Caco-2 (cell line): Measurements from ENCODE around the gene IZUMO4. TPM values are rescaled to one million over a fixed set of nuclear protein-coding genes. Genes with fewer than 3 reads are reported as not detected.
"Not testable (repeated sequence)": the region's sequence is repeated elsewhere in the genome, so short reads cannot be mapped to it uniquely, and the experiment has no call there.

Experiments used
- BruUV-seq: library from RNA; stranded (reverse); fragments of 400-500 nt; replicated peaks from 2 replicates; lab custom pipeline; 2021; lab: Mats Ljungman, UMichigan
- CTCF ChIA-PET: fragments of 300-600 bp; sonication (Branson Sonifier 250); formaldehyde crosslinking; loops from one replicate; lab custom pipeline; 2022; ENCODE audit warnings: antibody characterized with exemption; lab: Charles Lee
- POLR2A ChIA-PET: fragments of 300-600 bp; sonication (Branson Sonifier 250); formaldehyde crosslinking; loops from one replicate; lab custom pipeline; 2022; ENCODE audit warnings: antibody characterized with exemption; lab: Charles Lee
- DNase-seq, 2 experiments: peaks; one replicate each; pipeline versions ENCODE4 v3.0.0 to v3.0.0-alpha.2; 2020 to 2022
- H3K27me3 ChIP-seq: replicated peaks from 2 replicates; pipeline ENCODE4 v1.6.0; 2011; ENCODE audit warnings: low read length; ENCODE audit not compliant: control insufficient read depth, insufficient read depth
- H3K36me3 ChIP-seq: 2 replicates; pipeline ENCODE4 v1.5.1; 2011; ENCODE audit warnings: low read length; ENCODE audit not compliant: control insufficient read depth, insufficient read depth
- H3K4me1 ChIP-seq: fragments of 250-450 bp; sonication (Bioruptor Pico); 2 replicates; pipeline ENCODE4 v1.5.1; 2020; ENCODE audit warnings: mild to moderate bottlenecking
- H3K4me3 ChIP-seq: 2 replicates; pipeline ENCODE4 v1.5.1; 2011; ENCODE audit warnings: low read depth, mild to moderate bottlenecking, control low read depth, low read length
- H3K9me3 ChIP-seq: fragments of 250-450 bp; sonication (Bioruptor Pico); 2 replicates; pipeline ENCODE4 v1.5.1; 2020; ENCODE audit warnings: mild to moderate bottlenecking, moderate library complexity
- H3K27ac Mint-ChIP-seq: one replicate; pipeline ENCODE4 v1.8.0; 2022; ENCODE audit warnings: mixed read lengths; ENCODE audit not compliant: unreplicated experiment
- H3K27me3 Mint-ChIP-seq: one replicate; pipeline ENCODE4 v1.8.0; 2022; ENCODE audit warnings: mixed read lengths; ENCODE audit not compliant: insufficient read depth, unreplicated experiment
- H3K36me3 Mint-ChIP-seq: one replicate; pipeline ENCODE4 v1.8.0; 2022; ENCODE audit warnings: mild to moderate bottlenecking, mixed read lengths; ENCODE audit not compliant: insufficient read depth, unreplicated experiment
- H3K4me1 Mint-ChIP-seq: one replicate; pipeline ENCODE4 v1.8.0; 2022; ENCODE audit warnings: low read depth, mixed read lengths; ENCODE audit not compliant: unreplicated experiment
- H3K4me3 Mint-ChIP-seq: one replicate; pipeline ENCODE4 v1.8.0; 2022; ENCODE audit warnings: mild to moderate bottlenecking, moderate library complexity, mixed read lengths; ENCODE audit not compliant: unreplicated experiment
- H3K9me3 Mint-ChIP-seq: one replicate; pipeline ENCODE4 v1.8.0; 2022; ENCODE audit warnings: mixed read lengths; ENCODE audit not compliant: unreplicated experiment
- intact Hi-C: fragments of 100-400 bp; cut with micrococcal nuclease; formaldehyde crosslinking; loops from one replicate; pipeline ENCODE4 v1.10.0; 2022; ENCODE audit not compliant: unreplicated experiment
- total RNA-seq: library from RNA; stranded (reverse); gene quantifications from 2 replicates; pipeline ENCODE4 v1.2.3, GENCODE V29; 2022
- TF ChIP-seq, protein P1 (sequence below), 2 experiments: fragments of 200-600 bp in 1 of 2; IDR thresholded peaks; 1 replicate in 1 of 2; 2 replicates in 1 of 2; pipeline versions ENCODE4 v1.5.1 to v1.8.0; 2011 to 2022; ENCODE audit warnings: antibody characterized with exemption in 1 of 2, control low read depth in 1 of 2, inconsistent platforms in 1 of 2, low read depth in 1 of 2, low read length in 1 of 2, mild to moderate bottlenecking in 1 of 2, moderate library complexity in 1 of 2; ENCODE audit not compliant: insufficient read depth in 1 of 2, severe bottlenecking in 1 of 2, unreplicated experiment in 1 of 2

The IZUMO4 gene
- total RNA-seq, 1 experiment from 2014 or later = 1.1 TPM

DNA sequence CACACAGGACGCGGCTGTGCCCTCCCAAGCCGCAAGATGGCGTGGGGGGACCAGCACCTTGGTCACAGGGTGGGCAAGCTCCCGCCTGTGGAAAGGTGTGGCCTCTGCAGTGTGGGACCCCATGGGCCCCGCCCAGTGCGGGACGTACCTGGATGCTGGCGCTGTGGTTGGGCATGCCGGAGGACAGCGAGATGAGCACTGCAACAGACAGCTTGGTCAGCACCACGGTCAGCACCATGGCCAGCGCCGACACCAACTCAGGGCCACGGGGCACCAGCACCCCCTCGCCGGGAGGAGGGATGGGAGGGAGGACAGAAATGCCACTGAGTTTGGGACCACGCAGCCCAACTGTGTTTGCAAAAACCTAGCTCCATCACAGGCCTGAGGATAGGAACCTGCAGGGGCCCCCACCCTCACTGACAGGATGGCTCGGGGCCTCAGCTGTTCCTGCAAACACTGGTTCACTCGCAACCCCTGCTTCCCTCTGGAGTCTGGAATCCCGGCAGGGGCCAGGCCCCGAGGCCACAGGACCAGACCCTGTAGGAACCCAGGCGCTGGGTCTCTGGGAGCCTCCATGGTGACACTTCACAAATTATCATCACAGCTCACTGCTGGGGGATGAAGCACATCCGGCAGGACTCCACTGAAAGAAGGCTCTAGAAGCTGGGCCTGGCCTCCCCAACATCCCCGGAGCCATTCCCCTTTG is 27.1 kb downstream of the IZUMO4 start:
- Mint-ChIP-seq H3K36me3 (peaks cover 85% of the 10 kb centered on the region), H3K4me3 (no peak overlapping the region), H3K9me3 (no peaks in the 10 kb centered on the region), H3K27me3 (no peaks in the 10 kb centered on the region), H3K27ac (no peak overlapping the region), H3K4me1 (no peaks in the 10 kb centered on the region)
- no peaks in the 10 kb centered on the region for H3K27me3 ChIP-seq
- TF ChIP-seq, protein P1, sequence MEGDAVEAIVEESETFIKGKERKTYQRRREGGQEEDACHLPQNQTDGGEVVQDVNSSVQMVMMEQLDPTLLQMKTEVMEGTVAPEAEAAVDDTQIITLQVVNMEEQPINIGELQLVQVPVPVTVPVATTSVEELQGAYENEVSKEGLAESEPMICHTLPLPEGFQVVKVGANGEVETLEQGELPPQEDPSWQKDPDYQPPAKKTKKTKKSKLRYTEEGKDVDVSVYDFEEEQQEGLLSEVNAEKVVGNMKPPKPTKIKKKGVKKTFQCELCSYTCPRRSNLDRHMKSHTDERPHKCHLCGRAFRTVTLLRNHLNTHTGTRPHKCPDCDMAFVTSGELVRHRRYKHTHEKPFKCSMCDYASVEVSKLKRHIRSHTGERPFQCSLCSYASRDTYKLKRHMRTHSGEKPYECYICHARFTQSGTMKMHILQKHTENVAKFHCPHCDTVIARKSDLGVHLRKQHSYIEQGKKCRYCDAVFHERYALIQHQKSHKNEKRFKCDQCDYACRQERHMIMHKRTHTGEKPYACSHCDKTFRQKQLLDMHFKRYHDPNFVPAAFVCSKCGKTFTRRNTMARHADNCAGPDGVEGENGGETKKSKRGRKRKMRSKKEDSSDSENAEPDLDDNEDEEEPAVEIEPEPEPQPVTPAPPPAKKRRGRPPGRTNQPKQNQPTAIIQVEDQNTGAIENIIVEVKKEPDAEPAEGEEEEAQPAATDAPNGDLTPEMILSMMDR (IDR thresholded peaks at IDR 0.05; ENCODE audit: insufficient read depth in 1 of 2, low read depth in 1 of 2, low read length in 1 of 2, severe bottlenecking in 1 of 2, unreplicated experiment in 1 of 2) = no peak
- POLR2A ChIA-PET = no interaction called here
- intact Hi-C loops = no loop called here
- no TSS peak for BruUV-seq
- H3K36me3 ChIP-seq = peaks cover 1% of the 10 kb centered on the region
- CTCF ChIA-PET = interaction anchor here (0.5 kb wide), 1 partner anchor 86 kb away, joined by 4 read pairs; no protein-coding TSS in a partner anchor
- no peaks in the 10 kb centered on the region for H3K4me1 ChIP-seq
- H3K4me3 ChIP-seq = no peak overlapping the region
- peak in 1 of 2 experiments; percentile 38 for DNase-seq
- no peaks in the 10 kb centered on the region for H3K9me3 ChIP-seq

DNA sequence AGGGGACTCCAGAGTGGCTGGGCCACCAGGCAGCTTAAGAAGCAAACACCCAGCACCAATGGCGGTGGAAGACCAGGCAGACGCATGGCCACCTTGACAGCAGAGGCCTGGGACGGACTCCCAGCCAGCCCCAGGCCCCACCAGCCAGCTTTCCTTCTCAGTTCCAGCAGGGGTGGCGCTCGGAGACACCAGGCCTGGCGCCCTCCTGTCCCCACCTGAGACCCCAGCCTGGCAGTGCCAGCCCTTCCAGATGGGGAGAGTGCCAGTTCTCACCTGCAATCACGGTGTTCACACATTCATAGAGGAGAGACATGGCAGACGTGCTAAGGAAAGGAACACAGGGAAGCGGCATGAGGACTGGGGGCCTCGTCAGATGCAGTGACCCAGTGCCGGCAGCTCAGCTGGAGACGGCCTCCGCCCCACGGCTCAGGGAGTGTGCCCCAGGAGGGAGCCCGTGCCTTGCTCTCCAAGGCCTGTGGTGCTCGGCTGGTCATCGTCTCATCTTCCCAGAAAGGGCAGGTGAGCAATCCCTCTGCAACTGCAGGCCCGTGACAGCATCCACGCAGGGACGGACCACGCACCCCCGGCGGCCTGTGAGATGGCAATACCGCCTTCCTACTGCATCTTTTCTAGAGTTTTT is 30.3 kb downstream of the IZUMO4 start:
- Mint-ChIP-seq H3K4me1 (no peaks in the 10 kb centered on the region), H3K4me3 (no peak overlapping the region), H3K36me3 (peaks cover 77% of the 10 kb centered on the region), H3K27ac (no peak overlapping the region), H3K27me3 (no peaks in the 10 kb centered on the region), H3K9me3 (no peaks in the 10 kb centered on the region)
- ChIA-PET CTCF (no interaction called here), POLR2A (no interaction called here)
- DNase-seq = no peak
- Histone ChIP-seq H3K27me3 (no peaks in the 10 kb centered on the region), H3K36me3 (peaks cover 5% of the 10 kb centered on the region), H3K9me3 (no peaks in the 10 kb centered on the region), H3K4me1 (no peaks in the 10 kb centered on the region), H3K4me3 (no peak overlapping the region)
- TF ChIP-seq, protein P1 (IDR thresholded peaks at IDR 0.05; ENCODE audit: insufficient read depth in 1 of 2, low read depth in 1 of 2, low read length in 1 of 2, severe bottlenecking in 1 of 2, unreplicated experiment in 1 of 2) = no peak
- no TSS peak for BruUV-seq
- intact Hi-C loops = no loop called here

DNA sequence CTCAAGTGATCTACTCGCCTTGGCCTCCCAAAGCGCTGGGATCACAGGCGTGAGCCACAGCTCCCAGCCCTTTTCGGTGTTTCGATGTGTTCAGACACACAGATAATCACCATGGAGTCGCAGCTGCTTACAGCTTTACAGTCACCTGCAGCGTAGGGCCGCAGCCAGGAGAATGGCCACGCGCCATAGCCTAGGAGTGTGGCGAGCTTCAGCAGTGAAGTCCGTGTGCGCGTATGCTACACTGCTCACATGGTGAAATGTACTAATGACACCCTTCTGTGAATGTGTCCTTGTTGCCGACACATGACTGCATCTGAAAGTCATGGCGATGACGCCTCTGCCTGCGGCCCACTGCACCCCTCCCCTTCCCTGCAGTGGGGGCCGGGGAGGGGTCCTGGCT is 31.0 kb downstream of the IZUMO4 start:
- no peaks in the 10 kb centered on the region for H3K27me3 Mint-ChIP-seq
- peaks cover 82% of the 10 kb centered on the region for H3K36me3 Mint-ChIP-seq
- H3K4me1 Mint-ChIP-seq = no peaks in the 10 kb centered on the region
- ChIA-PET CTCF (no interaction called here), POLR2A (no interaction called here)
- peaks cover 6% of the 10 kb centered on the region for H3K36me3 ChIP-seq
- TF ChIP-seq, protein P1 (IDR thresholded peaks at IDR 0.05; ENCODE audit: insufficient read depth in 1 of 2, low read depth in 1 of 2, low read length in 1 of 2, severe bottlenecking in 1 of 2, unreplicated experiment in 1 of 2) = no peak
- H3K9me3 ChIP-seq = no peaks in the 10 kb centered on the region
- no peaks in the 10 kb centered on the region for H3K4me1 ChIP-seq
- no peaks in the 10 kb centered on the region for H3K9me3 Mint-ChIP-seq
- no peak for DNase-seq
- no peaks in the 10 kb centered on the region for H3K27me3 ChIP-seq
- H3K4me3 ChIP-seq = no peak overlapping the region
- no peak overlapping the region for H3K4me3 Mint-ChIP-seq
- H3K27ac Mint-ChIP-seq = no peak overlapping the region
- no TSS peak for BruUV-seq
- intact Hi-C loops = no loop called here

DNA sequence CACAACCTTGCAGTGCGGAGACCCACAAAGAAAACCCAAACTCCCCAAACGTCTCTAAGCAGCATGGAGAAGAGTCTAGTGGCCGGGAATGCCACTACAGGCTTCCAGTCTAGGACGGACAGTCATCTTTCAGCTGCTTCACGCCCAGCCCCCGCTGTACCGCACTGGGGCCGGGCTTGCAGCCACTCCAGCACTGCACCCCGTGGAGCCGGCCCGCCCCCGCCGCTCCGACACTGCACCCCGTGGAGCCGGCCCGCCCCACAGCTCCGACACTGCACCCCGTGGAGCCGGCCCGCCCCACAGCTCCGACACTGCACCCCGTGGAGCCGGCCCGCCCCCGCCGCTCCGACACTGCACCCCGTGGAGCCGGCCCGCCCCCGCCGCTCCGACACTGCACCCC is 31.5 kb downstream of the IZUMO4 start:
- H3K4me1 Mint-ChIP-seq, H3K4me1 ChIP-seq, CTCF ChIA-PET, intact Hi-C loops, H3K4me3 Mint-ChIP-seq, H3K36me3 ChIP-seq, BruUV-seq, H3K9me3 ChIP-seq, POLR2A ChIA-PET, DNase-seq, H3K9me3 Mint-ChIP-seq, H3K4me3 ChIP-seq, H3K27me3 ChIP-seq, H3K27me3 Mint-ChIP-seq, H3K27ac Mint-ChIP-seq: not testable (repeated sequence)
- peaks cover 85% of the 10 kb centered on the region for H3K36me3 Mint-ChIP-seq
